GM18508 (cell line): ENCODE results near the gene SPZ1.
"Not testable (repeated sequence)": the region's sequence is repeated elsewhere in the genome, so short reads cannot be mapped to it uniquely, and the experiment has no call there.

Experiments used
- ATAC-seq: cut with Tn5 transposase; IDR thresholded peaks from one replicate; pipeline ENCODE4 v1.9.1; 2021; ENCODE audit warnings: moderate number of reproducible peaks; ENCODE audit not compliant: insufficient read depth, unreplicated experiment

SPZ1 gene, protein sequence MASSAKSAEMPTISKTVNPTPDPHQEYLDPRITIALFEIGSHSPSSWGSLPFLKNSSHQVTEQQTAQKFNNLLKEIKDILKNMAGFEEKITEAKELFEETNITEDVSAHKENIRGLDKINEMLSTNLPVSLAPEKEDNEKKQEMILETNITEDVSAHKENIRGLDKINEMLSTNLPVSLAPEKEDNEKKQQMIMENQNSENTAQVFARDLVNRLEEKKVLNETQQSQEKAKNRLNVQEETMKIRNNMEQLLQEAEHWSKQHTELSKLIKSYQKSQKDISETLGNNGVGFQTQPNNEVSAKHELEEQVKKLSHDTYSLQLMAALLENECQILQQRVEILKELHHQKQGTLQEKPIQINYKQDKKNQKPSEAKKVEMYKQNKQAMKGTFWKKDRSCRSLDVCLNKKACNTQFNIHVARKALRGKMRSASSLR

DNA sequence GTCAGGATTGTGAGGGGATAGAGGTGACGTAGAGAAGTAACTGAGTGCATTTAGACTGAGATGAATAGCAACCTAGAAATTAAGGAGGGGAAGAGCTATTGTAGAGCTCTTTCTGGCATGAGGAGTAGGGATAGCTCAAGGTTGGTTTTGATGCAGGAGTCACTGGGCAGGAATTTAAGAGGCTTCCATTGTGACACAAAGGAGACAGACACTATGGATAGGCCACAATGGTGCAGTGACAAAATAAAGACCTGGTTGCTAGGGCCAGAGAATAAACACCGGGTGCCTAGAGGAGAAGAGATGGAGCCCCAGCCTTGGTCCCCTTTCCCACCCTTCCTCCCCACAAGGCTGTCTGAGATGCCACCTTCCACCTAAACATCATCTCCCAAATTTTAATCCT, at the start of gene SPZ1:
TSS of gene SPZ1 (plus strand) at position 301 of the 400 bp plus-strand sequence. CDS start 214 bp downstream, outside the sequence.
- no peak for ATAC-seq

DNA sequence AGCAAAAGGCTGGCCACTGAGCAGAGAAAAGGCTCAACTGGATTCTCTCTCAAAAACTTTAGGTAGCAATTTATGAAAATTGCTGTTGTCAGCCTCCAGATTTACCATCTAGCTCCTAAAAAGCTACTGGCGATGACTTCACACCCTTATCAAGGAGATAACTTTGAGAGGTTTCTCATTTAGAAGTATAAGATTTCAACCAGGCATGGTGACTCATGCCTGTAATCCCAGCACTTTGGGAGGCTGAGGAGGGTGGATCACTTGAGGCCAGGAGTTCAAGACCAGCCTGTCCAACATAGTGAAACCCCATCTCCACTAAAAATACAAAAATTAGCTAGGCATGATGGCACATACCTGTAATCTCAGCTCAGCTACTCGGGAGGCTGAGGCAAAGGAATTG, 49.3 kb upstream of the SPZ1 start:
- not testable (repeated sequence) for ATAC-seq

DNA sequence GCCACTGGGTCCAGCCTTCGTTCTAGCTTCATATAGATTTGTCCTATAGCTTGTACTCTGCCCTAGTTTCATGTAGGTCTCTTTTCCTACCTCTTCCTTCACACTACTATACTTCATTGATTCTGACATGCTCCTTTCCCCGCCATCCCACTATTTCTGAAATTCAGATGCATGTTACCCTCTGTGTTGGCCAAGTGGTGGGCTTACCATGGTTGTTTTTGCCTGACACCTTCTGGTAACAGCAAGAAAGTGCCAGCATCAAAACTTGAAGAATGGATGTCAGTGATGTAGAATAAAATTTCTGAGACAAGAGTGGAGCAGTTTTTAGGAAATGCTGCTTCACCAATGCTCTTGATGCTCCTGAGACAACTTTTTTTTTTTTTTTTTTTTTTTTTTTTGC, 44.5 kb upstream of the SPZ1 start:
- ATAC-seq, result no peak

DNA sequence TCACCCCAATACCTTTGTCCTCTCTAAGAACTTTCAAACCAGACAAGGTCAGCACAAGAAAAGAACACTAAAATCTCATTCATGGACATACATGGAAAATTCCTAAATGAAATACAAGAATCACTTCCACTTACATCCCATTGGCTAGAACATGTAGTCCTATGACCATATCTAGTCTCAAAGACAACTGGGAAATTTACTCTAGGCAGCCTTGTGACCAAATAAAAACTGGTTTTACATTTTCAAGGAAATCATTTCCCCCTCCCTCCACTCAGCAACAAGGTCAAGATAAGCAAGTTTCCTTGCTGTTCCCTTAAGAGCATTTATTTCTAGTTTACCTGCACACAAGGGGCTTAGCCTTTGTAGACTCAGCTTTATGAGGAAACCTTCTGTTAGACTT, 43.6 kb upstream of the SPZ1 start:
- no peak for ATAC-seq

DNA sequence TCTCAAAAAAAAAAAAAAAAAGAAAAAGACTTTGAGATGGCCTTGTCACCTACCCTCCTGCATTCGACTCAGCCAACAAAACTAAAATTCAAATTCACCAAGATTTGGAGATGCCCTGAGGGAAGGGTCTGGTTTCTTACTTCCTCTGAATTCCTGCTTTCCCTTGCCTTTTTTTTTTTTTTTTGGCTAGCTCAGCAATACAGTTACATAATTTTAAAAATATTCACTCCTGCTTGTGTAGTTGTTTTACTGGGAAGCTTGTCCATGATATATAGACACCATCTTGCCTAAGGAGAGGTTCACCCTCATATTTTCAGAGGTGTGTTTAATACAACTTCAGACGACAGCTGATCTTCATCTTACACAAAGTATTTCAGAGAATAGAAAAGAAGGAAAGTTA, 42.6 kb upstream of the SPZ1 start:
- no peak for ATAC-seq

DNA sequence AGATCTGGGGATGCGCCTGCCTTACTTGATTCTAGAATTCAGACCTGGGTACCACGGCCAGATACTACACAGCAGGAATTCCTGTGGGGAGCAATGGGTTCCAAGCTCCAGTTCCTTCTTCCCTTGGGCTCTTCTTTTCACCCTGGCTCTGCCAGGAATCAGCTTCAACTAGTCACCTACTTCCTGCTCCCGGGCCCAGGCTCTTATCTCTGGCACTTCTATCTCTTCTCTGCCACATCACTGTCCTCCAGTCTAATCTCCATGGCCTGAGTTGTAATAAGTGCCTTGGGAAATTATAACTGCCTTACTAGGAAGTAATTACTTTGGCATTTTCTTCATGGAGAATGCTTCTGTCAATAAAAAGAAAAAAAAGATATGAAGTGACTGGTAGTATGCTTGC, 37.7 kb upstream of the SPZ1 start:
- ATAC-seq, result no peak

DNA sequence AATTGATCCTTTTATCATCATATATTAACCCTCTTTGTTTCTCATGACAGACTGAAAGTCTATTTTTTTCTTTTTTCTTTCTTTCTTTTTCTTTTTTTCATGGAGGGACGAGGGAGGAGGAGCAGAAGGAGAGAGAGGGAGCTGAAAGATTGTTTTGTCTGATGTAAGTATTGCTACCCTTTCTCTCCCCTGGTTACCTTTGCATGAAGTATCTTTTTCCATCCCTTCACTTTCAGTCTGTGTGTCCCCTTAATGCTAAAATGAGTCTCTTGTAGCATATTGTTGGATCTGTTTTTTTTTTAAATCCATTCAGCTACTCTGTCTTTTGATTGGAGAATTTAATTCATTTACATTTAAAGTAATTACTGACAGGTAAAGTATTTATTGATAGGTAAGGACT, 36.4 kb upstream of the SPZ1 start:
- ATAC-seq, result no peak

DNA sequence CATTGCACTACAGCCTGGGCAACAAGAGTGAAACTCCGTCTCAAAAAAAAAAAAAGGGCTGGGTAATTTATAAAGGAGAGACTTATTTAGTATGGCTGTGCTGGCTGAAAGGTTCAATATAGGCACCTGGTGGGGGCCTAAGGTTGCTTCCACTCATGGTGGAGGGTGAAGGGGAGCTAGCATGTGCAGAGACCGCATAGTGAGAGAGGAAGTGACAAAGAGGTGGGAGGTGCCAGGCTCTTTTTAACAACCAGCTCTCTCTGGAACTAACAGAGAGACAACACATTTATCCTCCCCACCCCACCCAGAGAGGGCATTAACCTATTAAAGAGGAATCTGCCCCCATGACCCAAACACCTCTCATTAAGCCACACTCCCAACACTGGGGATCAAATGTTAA, 35.1 kb upstream of the SPZ1 start:
- ATAC-seq, result no peak

DNA sequence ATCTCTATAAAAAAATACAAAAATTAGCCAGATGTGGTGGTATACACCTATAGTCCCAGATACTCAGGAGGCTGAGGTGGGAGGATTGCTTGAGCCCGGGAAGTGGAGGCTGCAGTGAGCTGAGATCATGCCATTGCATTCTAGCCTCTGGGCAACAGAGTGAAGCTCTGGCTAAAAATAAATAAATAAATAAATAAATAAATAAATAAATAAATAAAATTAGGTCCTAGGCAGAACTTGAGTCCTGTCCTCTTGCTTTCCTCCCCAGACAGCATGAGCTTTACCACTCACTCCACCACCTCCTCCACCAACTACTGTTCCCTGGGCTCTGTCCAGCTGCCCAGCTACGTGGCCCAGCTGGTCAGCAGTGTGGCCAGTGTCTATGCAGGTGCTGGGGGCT, 31.6 kb upstream of the SPZ1 start:
- ATAC-seq, result no peak

DNA sequence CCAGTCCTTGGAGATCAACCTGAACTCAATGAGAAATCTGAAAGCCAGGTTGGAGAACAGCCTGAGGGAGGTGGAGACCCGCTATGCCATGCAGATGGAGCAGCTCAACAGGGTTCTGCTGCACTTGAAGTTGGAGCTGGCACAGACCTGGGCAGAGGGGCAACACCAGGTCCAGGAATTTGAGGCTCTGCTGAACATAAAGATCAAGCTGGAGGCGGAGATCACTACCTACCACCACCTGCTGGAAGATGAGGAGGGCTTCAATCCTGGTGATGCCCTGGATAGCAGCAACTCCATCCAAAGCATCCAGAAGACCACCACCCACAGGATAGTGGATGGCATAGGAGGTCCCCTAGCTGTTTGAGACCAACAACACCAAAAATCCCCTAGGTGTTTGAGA, 30.5 kb upstream of the SPZ1 start:
- ATAC-seq, result no peak

DNA sequence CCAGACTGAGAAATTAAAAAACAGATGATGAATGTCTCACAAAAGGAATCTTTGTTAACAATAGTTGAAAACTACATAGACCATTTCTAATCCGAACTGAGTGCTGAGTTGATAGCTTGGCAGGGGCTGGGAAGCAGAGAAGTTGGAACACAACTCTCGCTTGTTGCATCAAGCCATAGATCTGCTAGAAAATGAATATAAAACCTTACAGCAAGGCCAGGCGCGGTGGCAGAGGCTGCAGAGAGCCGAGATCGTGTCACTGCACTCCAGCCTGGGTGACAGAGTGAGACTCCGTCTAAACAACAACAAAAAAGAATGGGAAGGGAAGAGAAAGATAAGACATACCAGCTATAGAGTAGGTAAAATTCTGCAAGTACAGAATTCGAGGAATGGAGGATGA, 28.0 kb upstream of the SPZ1 start:
- no peak for ATAC-seq

DNA sequence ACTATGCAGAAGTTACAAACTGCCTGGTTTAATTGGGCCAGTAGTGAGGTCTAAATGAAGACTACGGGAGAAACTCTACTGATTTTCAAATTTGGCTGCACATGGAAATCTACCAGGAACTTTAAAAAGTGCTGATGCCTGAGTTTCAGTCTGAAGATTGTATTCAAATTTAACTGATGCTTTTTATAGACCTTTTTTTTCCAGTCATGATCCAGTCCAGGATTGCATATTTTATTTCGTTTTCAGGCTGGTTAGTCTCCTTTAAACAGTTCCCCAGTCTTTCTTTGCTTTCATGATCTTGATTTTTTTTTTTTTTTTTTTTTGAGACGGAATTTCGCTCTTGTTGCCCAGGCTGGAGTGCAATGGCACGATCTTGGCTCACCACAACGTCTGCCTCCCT, 23.7 kb upstream of the SPZ1 start:
- ATAC-seq, result no peak

DNA sequence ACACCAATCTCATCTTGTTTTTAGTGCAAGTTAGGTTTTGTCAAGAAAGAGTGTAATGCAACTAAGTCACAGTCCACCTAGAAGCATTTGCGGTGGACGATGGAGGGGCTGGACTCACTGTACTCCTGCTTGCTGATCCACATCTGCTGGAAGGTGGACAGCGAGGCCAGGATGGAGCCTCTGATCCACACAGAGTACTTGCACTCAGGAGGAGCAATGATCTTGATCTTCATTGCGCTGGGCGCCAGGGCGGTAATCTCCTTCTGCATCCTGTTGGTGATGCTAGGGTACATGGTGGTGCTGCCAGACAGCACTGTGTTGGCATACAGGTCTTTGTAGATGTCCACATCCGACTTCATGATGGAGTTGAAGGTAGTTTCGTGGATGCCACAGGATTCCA, 20.2 kb upstream of the SPZ1 start:
- ATAC-seq, result no peak

DNA sequence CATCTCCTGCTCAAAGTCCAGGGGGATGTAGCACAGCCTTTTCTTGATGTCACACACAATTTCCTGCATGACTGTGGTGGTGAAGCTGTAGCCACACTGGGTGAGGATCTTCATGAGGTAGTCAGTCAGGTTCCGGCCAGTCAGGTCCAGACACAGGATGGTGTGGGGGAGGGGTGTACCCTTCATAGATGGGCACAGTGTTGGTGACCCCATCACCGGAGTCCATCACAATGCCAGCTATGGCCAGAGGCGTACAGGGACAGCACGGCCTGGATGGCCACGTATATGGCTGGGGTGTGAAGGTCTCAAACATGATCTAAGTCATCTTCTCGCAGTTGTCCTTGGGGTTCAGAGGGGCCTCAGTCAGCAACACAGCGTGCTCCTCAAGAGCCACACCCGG, 19.7 kb upstream of the SPZ1 start:
- ATAC-seq, result no peak

DNA sequence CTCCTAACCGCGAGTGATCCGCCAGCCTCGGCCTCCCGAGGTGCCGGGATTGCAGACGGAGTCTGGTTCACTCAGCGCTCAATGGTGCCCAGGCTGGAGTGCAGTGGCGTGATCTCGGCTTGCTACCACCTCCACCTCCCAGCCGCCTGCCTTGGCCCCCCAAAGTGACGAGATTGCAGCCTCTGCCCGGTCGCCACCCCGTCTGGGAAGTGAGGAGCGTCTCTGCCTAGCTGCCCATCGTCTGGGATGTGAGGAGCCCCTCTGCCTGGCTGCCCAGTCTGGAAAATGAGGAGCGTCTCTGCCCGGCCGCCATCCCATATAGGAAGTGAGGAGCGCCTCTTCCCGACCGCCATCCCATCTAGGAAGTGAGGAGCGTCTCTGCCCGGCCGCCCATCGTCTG, 19.0 kb upstream of the SPZ1 start:
- not testable (repeated sequence) for ATAC-seq

DNA sequence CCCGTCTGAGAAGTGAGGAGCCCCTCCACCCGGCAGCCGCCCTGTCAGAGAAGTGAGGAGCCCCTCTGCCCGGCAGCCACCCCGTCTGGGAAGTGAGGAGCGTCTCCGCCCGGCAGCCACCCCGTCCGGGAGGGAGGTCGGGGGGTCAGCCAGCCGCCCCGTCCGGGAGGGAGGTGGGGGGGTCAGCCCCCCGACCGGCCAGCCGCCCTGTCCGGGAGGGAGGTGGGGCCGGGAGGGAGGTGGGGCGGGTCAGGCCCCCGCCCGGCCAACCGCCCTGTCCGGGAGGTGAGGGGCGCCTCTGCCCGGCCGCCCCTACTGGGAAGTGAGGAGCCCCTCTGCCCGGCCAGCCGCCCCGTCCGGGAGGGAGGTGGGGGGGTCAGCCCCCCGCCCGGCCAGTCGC, 18.5 kb upstream of the SPZ1 start:
- ATAC-seq, result not testable (repeated sequence)

DNA sequence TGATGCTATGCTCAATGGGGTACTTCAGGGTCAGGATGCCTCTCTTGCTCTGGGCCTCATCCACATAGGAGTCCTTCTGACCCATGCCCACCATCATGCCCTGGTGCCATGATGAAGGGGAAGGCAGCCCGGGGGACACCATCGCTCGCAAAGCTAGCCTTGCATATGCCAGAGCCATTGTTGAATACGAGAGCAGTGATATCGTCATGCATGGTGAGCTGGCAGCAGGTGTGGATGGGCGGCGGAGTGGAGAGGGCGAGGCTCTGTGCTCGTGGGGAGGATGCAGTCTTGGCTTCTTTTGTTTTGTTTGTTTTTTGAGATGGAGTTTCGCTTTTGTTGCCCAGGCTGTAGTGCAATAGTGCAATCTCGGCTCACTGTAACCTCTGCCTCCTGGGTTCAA, 17.2 kb upstream of the SPZ1 start:
- no peak for ATAC-seq

DNA sequence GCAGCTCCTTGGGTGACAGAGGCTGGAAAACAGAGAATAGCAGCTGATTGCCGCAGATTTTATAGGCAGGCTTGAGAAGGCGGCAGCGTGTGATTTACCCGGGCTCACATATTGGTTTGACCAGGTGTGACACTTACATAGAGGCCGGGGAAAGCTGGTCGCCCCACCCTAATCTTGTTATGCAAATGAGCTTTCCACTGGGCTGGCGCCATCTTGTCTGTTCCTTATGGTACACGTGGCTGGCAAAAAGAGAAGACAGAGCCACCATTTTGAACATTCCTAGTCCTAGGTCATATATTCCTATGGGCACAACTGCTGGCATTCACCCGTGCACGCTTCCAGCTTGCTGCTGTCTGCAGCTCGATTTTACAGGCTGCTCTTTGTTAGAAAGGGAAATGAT, 11.3 kb upstream of the SPZ1 start:
- no peak for ATAC-seq

DNA sequence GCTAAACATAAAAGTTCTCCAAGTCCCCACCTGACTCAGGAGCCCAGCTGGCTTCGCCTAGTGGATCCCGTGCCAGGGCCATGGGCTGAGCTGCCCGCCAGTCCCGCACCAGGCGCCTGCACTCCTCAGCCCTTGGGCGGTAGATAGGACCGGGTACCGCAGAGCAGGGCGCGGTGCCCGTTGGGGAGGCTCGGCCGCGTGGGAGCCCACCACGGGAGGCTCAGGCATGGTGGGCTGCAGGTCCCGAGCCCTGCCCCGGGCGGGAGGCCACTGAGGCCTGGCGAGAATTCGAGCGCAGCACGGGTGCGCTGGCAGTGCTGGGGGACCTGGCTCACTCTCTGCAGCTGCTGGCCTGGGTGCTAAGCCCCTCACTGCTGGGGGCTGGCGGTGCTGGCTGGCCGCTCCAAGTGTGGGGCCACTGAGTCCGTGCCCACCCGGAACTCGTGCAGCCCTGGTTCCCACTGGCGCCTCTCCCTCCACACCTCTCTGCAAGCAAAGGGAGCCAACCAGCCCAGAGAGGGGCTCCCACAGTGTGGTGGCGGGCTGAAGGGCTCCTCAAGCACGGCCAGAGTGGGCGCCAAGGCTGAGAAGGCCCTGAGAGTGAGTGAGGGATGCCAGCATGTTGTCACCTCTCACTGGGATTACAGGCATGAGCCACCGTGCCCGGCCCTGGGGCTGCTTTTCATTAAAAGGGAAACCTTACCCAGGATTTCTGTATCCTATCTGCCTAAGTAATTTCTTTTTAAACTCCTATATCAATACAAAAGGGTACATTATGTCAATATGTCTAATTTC, 9.7 kb upstream of the SPZ1 start:
- ATAC-seq, result no peak

DNA sequence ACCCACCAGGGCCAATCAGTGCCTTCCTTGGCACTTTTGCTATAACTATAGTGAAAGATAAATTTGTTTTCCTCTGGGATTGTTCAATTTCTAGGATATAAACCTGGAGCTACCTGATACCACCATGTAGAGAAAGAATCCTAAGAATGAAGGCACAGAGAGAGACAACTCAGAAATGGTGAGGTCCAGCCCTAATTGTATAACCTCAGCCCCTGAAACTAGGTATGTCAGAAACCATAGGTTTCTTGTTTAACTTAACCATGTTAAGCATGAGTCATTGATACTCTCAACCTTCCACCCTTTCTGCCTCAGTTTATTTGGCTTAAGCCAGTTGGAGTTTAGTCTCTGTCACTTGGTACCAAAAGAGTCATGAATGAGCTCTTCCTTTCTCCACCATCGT, 4.6 kb upstream of the SPZ1 start:
- ATAC-seq, result no peak

DNA sequence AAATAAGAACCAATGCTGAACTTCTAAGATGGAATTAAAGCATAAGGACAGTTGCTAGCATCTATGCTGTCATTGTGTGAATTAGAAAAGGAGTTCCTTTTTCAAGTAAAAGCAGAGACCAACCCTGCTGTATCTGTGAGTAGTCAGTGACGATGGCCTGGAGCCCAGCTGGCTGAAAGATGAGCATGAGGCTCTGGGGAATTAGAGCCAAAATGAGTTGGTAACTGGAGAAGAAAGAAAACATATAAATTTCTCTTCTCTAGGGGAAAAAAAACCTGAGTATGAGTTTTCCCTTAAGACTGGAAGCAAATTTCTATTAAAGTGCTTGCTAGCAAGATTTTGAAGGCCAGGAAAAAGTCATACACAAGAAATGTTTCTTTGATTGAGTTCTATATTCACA, 1.6 kb upstream of the SPZ1 start:
- no peak for ATAC-seq

DNA sequence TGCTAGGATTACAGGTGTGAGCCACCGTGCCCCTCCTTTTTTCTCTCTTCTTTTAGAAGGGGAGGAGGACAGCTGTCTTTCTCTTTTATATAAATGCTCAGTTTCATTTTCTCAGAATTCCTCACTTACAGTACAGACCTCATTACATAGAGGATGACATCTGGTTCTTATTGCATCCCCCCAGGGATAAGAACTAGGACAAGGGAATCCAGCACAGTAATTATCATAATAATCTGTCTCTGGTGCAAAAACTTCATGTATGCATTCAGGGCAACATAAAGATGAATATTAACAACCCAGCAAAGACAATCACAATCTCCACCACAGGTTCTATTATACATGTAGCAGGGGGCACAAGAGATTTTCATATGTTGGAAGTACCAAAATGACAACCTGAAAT, 5.1 kb downstream of the SPZ1 start:
- ATAC-seq, result no peak
